HG03439 (cell line): Measurements from ENCODE around the gene MPEG1.

Experiments
- ATAC-seq: cut with Tn5 transposase; IDR thresholded peaks from one replicate; pipeline ENCODE4 v1.9.1; 2021; ENCODE audit warnings: mild to moderate bottlenecking, moderate library complexity; ENCODE audit not compliant: unreplicated experiment

MPEG1 gene

GRCh38 chr11:59173080-59173963 lies 39.4 kb downstream of the MPEG1 start:
- ATAC-seq = no peak

- ATAC-seq = peak; percentile 28
Measured at GRCh38 chr11:59172345-59173079, 40.2 kb downstream of the MPEG1 start.

GRCh38 chr11:59171508-59172322 lies 41.0 kb downstream of the MPEG1 start, which contains the start of gene DTX4:
Gene DTX4 (plus strand): TSS chr11:59172132. CDS start chr11:59172596, 464 bp downstream.
- peak; percentile 84 for ATAC-seq

GRCh38 chr11:59164028-59164427 lies 48.7 kb downstream of the MPEG1 start:
- no peak for ATAC-seq
